Endothelial cell (in vitro differentiated cells): ENCODE data around the gene UGT1A5. TPM values are rescaled to one million over a fixed set of nuclear protein-coding genes. Genes with fewer than 3 reads are reported as not detected.

Experiments
- DNase-seq: peaks from one replicate; pipeline ENCODE4 v3.0.0; 2021; ENCODE audit warnings: low spot score
- H3K27ac Mint-ChIP-seq: one replicate; pipeline ENCODE4 v1.8.0; 2021; ENCODE audit warnings: mixed read lengths, inconsistent platforms; ENCODE audit not compliant: unreplicated experiment
- H3K27me3 Mint-ChIP-seq: one replicate; pipeline ENCODE4 v1.8.0; 2021; ENCODE audit warnings: mild to moderate bottlenecking, moderate library complexity, mixed read lengths, inconsistent platforms; ENCODE audit not compliant: unreplicated experiment
- H3K36me3 Mint-ChIP-seq: one replicate; pipeline ENCODE4 v1.8.0; 2021; ENCODE audit warnings: mild to moderate bottlenecking, low read depth, mixed read lengths, inconsistent platforms; ENCODE audit not compliant: unreplicated experiment
- H3K4me1 Mint-ChIP-seq: one replicate; pipeline ENCODE4 v1.8.0; 2021; ENCODE audit warnings: mild to moderate bottlenecking, mixed read lengths, inconsistent platforms; ENCODE audit not compliant: unreplicated experiment
- H3K4me3 Mint-ChIP-seq: one replicate; pipeline ENCODE4 v1.8.0; 2021; ENCODE audit warnings: mild to moderate bottlenecking, mixed read lengths, inconsistent platforms; ENCODE audit not compliant: unreplicated experiment
- H3K9me3 Mint-ChIP-seq: one replicate; pipeline ENCODE4 v1.8.0; 2021; ENCODE audit warnings: mixed read lengths, inconsistent platforms; ENCODE audit not compliant: unreplicated experiment
- total RNA-seq: library from RNA; stranded (reverse); fragmentation: NEBNext Ultra II Directional; extraction: Animal tissue kit (Norgen Biotek cat#: 25700); gene quantifications from one replicate; pipeline ENCODE4 v1.2.1, GENCODE V29; 2021; ENCODE audit not compliant: unreplicated experiment
- TF ChIP-seq, protein P1 (sequence below): fragments of 200-600 bp; sonication (generic); IDR thresholded peaks from one replicate; pipeline ENCODE4 v1.5.0; 2021; ENCODE audit warnings: antibody characterized with exemption; ENCODE audit not compliant: unreplicated experiment

Gene UGT1A5
- total RNA-seq, 1 donor from 2014 or later: not detected

DNA sequence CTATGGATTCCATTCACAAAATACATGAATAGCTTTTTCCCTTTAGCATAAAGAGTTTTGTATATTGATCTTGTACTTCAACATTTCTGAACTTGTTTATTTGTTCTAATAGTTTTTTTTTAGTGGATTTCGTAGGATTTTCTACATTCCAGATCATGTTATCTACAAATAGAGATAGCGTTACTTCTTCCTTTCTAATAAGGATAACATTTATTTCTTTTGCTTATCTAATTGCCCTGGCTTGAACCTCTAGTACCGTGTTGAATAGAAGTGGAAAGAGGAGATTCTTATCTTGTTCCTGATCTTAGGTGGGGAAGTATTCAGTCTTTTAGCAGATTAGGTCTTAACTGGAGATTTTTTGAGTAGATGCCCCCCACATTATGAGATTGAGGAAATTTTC lies 10.5 kb upstream of the UGT1A5 start:
- Mint-ChIP-seq H3K27ac (no peak overlapping the region), H3K4me3 (no peak overlapping the region), H3K9me3 (no peaks in the 10 kb centered on the region), H3K4me1 (peaks cover 4% of the 10 kb centered on the region), H3K36me3 (no peaks in the 10 kb centered on the region), H3K27me3 (no peaks in the 10 kb centered on the region)
- TF ChIP-seq, protein P1, sequence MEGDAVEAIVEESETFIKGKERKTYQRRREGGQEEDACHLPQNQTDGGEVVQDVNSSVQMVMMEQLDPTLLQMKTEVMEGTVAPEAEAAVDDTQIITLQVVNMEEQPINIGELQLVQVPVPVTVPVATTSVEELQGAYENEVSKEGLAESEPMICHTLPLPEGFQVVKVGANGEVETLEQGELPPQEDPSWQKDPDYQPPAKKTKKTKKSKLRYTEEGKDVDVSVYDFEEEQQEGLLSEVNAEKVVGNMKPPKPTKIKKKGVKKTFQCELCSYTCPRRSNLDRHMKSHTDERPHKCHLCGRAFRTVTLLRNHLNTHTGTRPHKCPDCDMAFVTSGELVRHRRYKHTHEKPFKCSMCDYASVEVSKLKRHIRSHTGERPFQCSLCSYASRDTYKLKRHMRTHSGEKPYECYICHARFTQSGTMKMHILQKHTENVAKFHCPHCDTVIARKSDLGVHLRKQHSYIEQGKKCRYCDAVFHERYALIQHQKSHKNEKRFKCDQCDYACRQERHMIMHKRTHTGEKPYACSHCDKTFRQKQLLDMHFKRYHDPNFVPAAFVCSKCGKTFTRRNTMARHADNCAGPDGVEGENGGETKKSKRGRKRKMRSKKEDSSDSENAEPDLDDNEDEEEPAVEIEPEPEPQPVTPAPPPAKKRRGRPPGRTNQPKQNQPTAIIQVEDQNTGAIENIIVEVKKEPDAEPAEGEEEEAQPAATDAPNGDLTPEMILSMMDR: no peak
- no peak for DNase-seq

DNA sequence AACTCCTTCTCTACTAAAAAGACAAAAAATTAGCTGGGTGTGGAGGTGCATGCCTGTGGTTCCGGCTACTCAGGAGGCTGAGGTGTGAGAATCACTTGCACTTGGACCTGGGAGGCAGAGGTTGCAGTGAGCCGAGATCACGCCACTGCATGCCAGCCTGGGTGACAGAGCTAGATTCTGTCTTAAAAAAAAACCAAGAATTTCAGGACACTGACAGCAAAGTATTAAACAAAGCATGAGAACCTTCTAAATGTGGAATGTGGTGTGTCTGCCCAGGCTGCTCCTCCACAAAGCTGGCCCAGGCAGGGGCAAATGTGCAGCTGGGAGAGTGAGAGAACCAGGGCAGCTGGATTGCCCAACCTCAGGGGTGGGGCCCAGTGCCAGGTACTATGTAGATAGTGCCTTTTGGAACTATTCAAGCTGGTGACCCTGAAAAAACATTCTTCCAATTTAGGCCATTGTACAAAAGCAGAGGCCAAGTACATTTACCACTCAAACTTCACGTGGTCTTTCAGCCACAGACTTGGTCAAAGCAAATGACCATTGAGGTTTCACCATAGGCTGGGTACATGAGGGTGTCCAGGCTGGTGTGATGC lies 6.7 kb upstream of the UGT1A5 start:
- Mint-ChIP-seq H3K9me3 (no peaks in the 10 kb centered on the region), H3K4me3 (no peak overlapping the region), H3K27me3 (no peaks in the 10 kb centered on the region), H3K27ac (no peak overlapping the region), H3K4me1 (peaks cover 4% of the 10 kb centered on the region), H3K36me3 (no peaks in the 10 kb centered on the region)
- no peak for DNase-seq
- TF ChIP-seq, protein P1: no peak

DNA sequence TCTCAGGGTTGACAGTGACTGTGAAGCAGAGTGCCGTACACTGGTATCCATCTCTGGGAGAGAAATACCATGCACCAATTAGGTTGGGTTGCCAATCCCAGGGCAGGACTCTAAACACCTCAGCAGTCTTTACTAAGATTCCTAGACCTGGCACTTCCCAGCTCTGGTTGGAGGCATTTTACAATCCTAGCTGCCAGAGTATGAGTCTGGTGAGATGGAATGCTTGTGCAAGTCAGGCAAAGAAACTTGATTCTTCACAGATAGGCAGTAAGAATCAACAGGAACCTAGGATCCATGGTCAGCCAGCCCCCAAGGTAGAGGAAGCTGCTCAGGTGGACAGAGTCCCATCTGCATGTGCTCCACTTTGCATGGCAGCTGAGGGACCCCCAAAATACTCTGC lies 6.0 kb upstream of the UGT1A5 start:
- TF ChIP-seq, protein P1: no peak
- no peaks in the 10 kb centered on the region for H3K36me3 Mint-ChIP-seq
- H3K9me3 Mint-ChIP-seq: no peaks in the 10 kb centered on the region
- no peak overlapping the region for H3K4me3 Mint-ChIP-seq
- DNase-seq: no peak
- H3K27me3 Mint-ChIP-seq: no peaks in the 10 kb centered on the region
- H3K4me1 Mint-ChIP-seq: peaks cover 4% of the 10 kb centered on the region
- no peak overlapping the region for H3K27ac Mint-ChIP-seq

DNA sequence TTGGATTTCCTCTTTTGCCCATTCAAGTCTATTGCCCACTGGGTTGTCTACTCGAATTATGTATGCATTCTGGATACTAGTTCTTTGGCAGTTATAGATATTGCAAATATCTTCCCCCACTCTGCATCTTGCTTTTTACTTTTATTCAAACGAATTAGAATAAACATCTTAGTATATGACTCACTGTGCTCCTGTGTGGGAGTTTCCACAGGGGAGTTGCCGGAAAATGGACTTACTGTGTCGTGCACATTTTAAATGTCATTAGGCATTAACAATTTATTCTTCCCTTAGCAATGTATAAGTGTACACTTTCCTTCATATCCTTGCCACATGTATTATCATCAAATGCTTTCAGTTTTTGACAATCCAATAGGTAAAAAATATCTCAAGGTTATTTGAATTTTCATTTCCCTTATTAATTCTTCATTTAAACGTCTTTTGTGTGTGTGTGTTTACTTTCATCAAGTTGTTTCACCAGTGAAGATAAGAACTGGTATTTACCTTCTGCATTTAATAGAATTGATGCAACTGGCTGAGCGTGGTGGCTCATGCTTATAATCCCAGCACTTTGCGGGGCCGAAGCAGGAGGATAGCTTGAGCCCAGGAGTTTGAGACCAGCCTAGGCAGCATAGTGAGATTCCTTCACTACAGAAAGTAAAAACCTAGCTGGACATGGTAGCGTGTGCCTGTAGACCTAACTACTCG lies 4.6 kb upstream of the UGT1A5 start:
- no peak overlapping the region for H3K4me3 Mint-ChIP-seq
- TF ChIP-seq, protein P1: no peak
- no peaks in the 10 kb centered on the region for H3K36me3 Mint-ChIP-seq
- H3K27ac Mint-ChIP-seq: no peak overlapping the region
- H3K27me3 Mint-ChIP-seq: no peaks in the 10 kb centered on the region
- H3K4me1 Mint-ChIP-seq: no peaks in the 10 kb centered on the region
- no peaks in the 10 kb centered on the region for H3K9me3 Mint-ChIP-seq
- DNase-seq: no peak

DNA sequence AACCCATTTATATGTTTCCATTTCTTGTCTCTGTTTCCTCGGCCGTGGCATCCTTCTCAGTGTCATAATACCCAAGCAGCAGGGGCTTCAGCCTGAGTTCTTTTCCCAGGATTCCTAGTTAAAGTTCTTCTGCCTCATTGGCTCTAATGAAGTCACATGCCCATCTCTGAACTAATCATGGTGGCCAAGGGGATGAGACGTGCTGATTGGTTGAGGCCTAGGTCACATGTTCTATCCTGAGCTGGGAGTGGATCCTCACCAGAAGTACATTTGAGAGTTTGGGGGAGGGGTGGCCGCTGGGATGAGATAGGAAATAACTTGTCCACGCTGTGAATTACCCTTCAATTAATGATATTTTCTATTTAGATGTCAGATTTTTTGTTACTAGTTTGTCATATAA lies 3.8 kb upstream of the UGT1A5 start:
- Mint-ChIP-seq H3K27me3 (no peaks in the 10 kb centered on the region), H3K36me3 (no peaks in the 10 kb centered on the region), H3K4me3 (no peak overlapping the region), H3K4me1 (no peaks in the 10 kb centered on the region), H3K27ac (no peak overlapping the region), H3K9me3 (no peaks in the 10 kb centered on the region)
- no peak for DNase-seq
- TF ChIP-seq, protein P1: no peak
